HepG2 (cell line): ENCODE measurements around the gene KRT76.

ENCODE experiments used
- CBFB ChIP-seq: sonication (generic); formaldehyde crosslinking; IDR thresholded peaks from 2 replicates; pipeline ENCODE4 v1.4.0; 2020; ENCODE audit warnings: missing genetic modification reagents
- CREM ChIP-seq, 2 experiments: sonication (generic) in 1 of 2; formaldehyde crosslinking in 1 of 2; IDR thresholded peaks; 2 replicates each; pipeline versions ENCODE4 v1.4.0 to v1.6.1; 2016 to 2020; ENCODE audit warnings: antibody characterized with exemption in 1 of 2, mild to moderate bottlenecking in 1 of 2, missing genetic modification reagents in 1 of 2
- MYC ChIP-seq: sonication (generic); formaldehyde crosslinking; IDR thresholded peaks from 2 replicates; pipeline ENCODE4 v1.9.0; 2021; ENCODE audit warnings: missing genetic modification reagents, borderline replicate concordance
- SKI ChIP-seq: fragments of 450-650 bp; IDR thresholded peaks from one replicate; pipeline ENCODE4 v1.6.1; 2018; ENCODE audit warnings: mild to moderate bottlenecking; ENCODE audit not compliant: partially characterized antibody
- ZNF788 ChIP-seq: sonication (generic); formaldehyde crosslinking; IDR thresholded peaks from 2 replicates; pipeline ENCODE4 v1.5.0; 2020; ENCODE audit warnings: mild to moderate bottlenecking, missing genetic modification reagents, borderline replicate concordance

- TF ChIP-seq CBFB (no peak), CREM (IDR thresholded peaks at IDR 0.05) (no peak), CREM (CRISPR knock-in tag; IDR thresholded peaks at IDR 0.05) (no peak), MYC (CRISPR knock-in tag) (no peak), ZNF788 (CRISPR knock-in tag) (no peak), SKI (no peak)
These were observed 11.9 kb upstream of the KRT76 start for GRCh38 chr12:52788876-52789636.
